Activated CD4-positive, alpha-beta T cell treated with anti-CD3 and anti-CD28 coated beads for 36 hours (primary cell): Measurements from ENCODE around the gene SUV39H2. TPM values are rescaled to one million over a fixed set of nuclear protein-coding genes. Genes with fewer than 3 reads are reported as not detected.
"Not testable (repeated sequence)": the region's sequence is repeated elsewhere in the genome, so short reads cannot be mapped to it uniquely, and the experiment has no call there.

ENCODE experiments used
- ATAC-seq: fragments of 200-7000 bp; cut with Tn5 transposase; one replicate; pipeline ENCODE4 v1.10.0; 2021; ENCODE audit warnings: mild to moderate bottlenecking, moderate library complexity
- CTCF ChIA-PET: fragments of 350-600 bp; sonication (Branson Sonifier 250); formaldehyde crosslinking; loops from one replicate; lab custom pipeline; 2021; ENCODE audit warnings: antibody characterized with exemption; lab: Charles Lee
- POLR2A ChIA-PET: fragments of 350-600 bp; sonication (Branson Sonifier 250); formaldehyde crosslinking; loops from one replicate; lab custom pipeline; 2021; ENCODE audit warnings: antibody characterized with exemption, inconsistent platforms; lab: Charles Lee
- DNase-seq: peaks from one replicate; pipeline ENCODE4 v3.0.0-alpha.2; 2020
- H3K27ac Mint-ChIP-seq: one replicate; pipeline ENCODE4 v1.8.0; 2021; ENCODE audit warnings: mixed read lengths
- H3K27me3 Mint-ChIP-seq: one replicate; pipeline ENCODE4 v1.8.0; 2021; ENCODE audit warnings: mixed read lengths
- H3K36me3 Mint-ChIP-seq: one replicate; pipeline ENCODE4 v1.8.0; 2021; ENCODE audit warnings: low read depth, mixed read lengths
- H3K4me1 Mint-ChIP-seq: one replicate; pipeline ENCODE4 v1.8.0; 2021; ENCODE audit warnings: mixed read lengths
- H3K4me3 Mint-ChIP-seq: one replicate; pipeline ENCODE4 v1.8.0; 2021; ENCODE audit warnings: mild to moderate bottlenecking, moderate library complexity, mixed read lengths
- H3K9me3 Mint-ChIP-seq: one replicate; pipeline ENCODE4 v1.8.0; 2021; ENCODE audit warnings: low read depth, mixed read lengths
- intact Hi-C, 2 experiments: fragments of 100-400 bp; cut with DNase I in 1 of 2; cut with micrococcal nuclease in 1 of 2; formaldehyde crosslinking; loops; one replicate each; pipeline versions ENCODE4 v1.14.2 to v1.15.1; 2022 to 2024; cut with DNase I, micrococcal nuclease
- total RNA-seq, 2 experiments: library from RNA; stranded (reverse); gene quantifications; one replicate each; pipeline ENCODE4 v1.2.3, GENCODE V29; 2021

SUV39H2 gene
- total RNA-seq, 2 experiments from 2014 or later: 42.9 to 51.5 TPM

DNA sequence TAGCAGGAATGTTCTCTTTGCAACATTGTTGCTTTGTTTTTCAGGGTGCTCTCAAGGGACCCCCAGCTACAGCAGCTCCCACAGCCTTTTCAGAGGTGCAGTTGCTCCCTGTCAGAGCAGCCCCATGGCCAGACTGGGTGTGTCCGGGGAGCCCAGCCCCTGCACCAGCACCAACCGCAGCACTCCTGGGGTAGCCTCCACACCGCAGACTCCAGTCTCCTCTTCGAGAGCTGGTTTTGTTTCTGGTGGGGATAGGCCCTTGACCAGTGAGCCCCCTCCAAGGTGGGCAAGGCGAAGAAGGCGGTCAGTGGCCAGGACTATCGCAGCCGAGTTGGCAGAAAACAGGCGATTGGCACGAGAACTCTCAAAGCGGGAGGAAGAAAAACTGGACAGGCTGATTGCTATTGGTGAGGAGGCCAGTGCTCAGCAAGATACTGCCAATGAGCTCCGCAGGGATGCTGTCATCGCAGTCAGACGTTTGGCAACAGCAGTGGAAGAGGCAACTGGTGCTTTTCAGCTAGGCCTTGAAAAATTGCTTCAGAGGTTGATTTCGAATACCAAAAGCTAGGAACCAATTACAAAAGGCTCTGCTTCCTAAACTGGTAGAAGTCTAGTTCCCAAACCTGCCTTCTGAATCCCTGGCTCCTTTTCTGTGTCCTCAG is 35.2 kb upstream of the SUV39H2 start:
- no peak overlapping the region for H3K4me3 Mint-ChIP-seq
- peaks cover 10% of the 10 kb centered on the region for H3K4me1 Mint-ChIP-seq
- no peak overlapping the region for H3K27ac Mint-ChIP-seq
- no peaks in the 10 kb centered on the region for H3K9me3 Mint-ChIP-seq
- no peaks in the 10 kb centered on the region for H3K27me3 Mint-ChIP-seq
- POLR2A ChIA-PET: interaction anchor here (1.3 kb wide), 1 partner anchor 35 kb away, joined by 6 read pairs; the partner anchor contains the start of gene SUV39H2
- peaks cover 51% of the 10 kb centered on the region for H3K36me3 Mint-ChIP-seq
- CTCF ChIA-PET: interaction anchor here (0.7 kb wide), 1 partner anchor 91 kb away, joined by 4 read pairs; no protein-coding TSS in a partner anchor
- no peak for ATAC-seq
- intact Hi-C loops: no loop called here
- DNase-seq: no peak

DNA sequence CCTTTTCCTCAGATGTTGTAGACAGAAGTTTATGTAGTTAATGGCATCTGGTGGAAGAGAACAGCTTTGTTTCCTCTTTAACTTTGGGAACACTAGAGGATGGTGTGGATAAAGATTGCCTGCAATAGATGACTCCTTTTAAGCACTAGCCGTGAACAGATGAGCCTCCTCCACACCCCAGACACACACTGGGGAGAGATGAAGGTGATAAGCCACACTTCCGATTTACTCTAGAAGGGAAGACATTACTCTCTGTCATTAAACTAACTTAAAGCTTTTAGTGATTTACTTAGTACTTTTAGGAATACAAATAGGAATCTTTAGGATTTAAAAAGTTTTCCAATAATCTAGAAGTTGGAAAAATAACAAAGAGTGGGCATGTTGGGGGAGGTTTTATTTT is 33.7 kb upstream of the SUV39H2 start:
- Mint-ChIP-seq H3K27ac (no peak overlapping the region), H3K4me1 (peaks cover 6% of the 10 kb centered on the region), H3K4me3 (no peak overlapping the region), H3K27me3 (no peaks in the 10 kb centered on the region), H3K9me3 (no peaks in the 10 kb centered on the region), H3K36me3 (peaks cover 46% of the 10 kb centered on the region)
- POLR2A ChIA-PET: no interaction called here
- CTCF ChIA-PET: interaction anchor here (0.8 kb wide), 1 partner anchor 41 kb away, joined by 3 read pairs; no protein-coding TSS in a partner anchor
- no peak for DNase-seq
- intact Hi-C loops: no loop called here
- ATAC-seq: no peak

DNA sequence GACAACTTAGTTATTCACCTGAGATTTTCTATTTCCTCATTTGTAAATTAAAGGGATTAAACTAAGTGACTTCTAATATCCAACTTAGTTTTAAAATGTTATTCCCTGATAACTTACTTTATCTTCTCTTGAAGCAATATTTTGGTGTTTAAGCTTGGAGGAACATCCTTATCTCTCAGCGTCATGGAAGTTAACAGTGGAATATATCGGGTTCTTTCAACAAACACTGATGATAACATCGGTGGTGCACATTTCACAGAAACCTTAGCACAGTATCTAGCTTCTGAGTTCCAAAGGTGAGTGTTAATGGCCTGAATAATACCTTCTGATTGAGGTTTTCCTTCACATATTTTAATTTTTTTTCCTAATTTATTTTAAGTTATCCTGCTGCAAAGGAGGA is 26.4 kb upstream of the SUV39H2 start:
- intact Hi-C loops: no loop called here
- ATAC-seq (no peak), DNase-seq (no peak)
- H3K9me3 Mint-ChIP-seq: no peaks in the 10 kb centered on the region
- no peaks in the 10 kb centered on the region for H3K4me1 Mint-ChIP-seq
- no peaks in the 10 kb centered on the region for H3K27me3 Mint-ChIP-seq
- no peak overlapping the region for H3K4me3 Mint-ChIP-seq
- ChIA-PET CTCF (interaction anchor here (0.9 to 1.0 kb wide), 2 partner anchors 11 to 315 kb away, joined by 3 read pairs; no protein-coding TSS in a partner anchor), POLR2A (no interaction called here)
- H3K36me3 Mint-ChIP-seq: peaks cover 17% of the 10 kb centered on the region
- no peak overlapping the region for H3K27ac Mint-ChIP-seq

DNA sequence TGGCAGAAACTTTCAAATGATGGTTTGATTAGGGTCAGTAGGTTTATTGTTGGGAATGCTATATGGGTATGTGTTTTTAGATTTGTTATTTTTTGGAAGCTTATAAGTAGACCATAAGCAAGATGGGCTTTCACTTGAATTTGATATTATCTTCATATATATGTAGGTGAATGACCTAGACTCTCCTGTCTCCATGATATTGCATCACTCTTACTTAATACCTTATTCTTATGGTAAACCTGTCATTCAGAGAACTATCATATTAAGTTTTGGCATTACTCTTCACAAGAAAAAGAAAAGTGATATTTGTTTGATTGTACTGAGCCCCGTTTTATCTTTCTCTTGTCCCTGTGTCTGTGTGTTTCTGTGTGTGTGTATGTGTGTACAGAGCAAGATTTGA is 23.2 kb upstream of the SUV39H2 start:
- no peak overlapping the region for H3K27ac Mint-ChIP-seq
- POLR2A ChIA-PET: interaction anchor here (2.0 kb wide), 1 partner anchor 17 kb away, joined by 5 read pairs; the partner anchor contains the start of genes CDNF, HSPA14 and MSANTD7

DNA sequence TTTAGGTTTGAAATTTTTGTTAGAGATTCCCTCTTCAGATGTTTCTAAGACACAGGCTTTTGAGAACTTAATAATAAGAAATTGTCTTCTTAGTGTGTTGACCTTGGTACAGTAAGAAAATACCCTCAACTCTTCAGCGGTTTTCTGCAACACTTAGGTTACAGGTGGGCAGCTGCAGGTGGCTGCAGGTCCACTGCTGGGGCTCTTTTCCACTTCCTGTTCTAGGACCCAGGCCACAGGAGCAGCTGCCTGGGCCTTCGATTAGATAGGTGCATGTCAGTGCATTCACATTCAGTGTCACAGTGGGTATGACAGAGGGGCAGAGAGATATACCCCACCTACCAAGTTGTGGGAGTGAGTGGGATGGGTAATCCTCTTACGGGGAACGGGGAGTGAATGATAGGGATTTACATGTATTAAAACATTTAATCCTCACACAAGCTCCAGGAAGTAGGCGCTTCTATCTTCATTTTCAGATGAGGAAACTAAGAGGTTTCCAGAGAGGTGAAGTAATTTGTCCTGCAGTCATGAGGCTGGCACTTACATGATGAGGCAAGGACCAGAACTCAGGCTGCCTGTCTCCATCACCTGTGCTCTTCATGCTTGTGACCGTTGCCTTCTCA is 20.2 kb upstream of the SUV39H2 start:
- intact Hi-C loops: no loop called here
- H3K27ac Mint-ChIP-seq: no peak overlapping the region

More for the DNA sequence above, 23.2 kb upstream of the SUV39H2 start:
- CTCF ChIA-PET: no interaction called here
- intact Hi-C loops: no loop called here
- Mint-ChIP-seq H3K9me3 (no peaks in the 10 kb centered on the region), H3K4me3 (no peak overlapping the region), H3K36me3 (peaks cover 28% of the 10 kb centered on the region), H3K4me1 (no peaks in the 10 kb centered on the region), H3K27me3 (no peaks in the 10 kb centered on the region)
- no peak for ATAC-seq
- no peak for DNase-seq

DNA sequence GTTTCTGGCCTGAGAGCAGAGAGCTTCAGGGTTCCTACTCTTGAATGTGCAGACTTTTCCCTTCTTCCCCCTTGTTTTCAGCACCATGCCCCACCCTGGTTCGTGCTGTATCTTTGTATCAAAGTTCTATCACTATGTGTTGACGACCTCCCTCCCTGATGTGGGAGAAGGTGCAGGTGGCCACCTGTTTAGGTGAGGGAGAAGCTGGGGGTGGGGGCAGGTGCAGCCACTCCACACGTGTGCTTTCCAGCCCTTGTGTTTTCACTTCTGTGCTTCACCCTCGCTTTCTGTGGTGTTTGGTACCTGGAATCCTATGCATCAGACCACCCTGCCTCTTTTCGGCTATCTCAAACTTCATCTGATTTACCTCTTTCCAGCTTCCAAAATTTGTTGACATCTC is 19.6 kb upstream of the SUV39H2 start:
- Mint-ChIP-seq H3K9me3 (no peaks in the 10 kb centered on the region), H3K27me3 (no peaks in the 10 kb centered on the region), H3K4me3 (no peak overlapping the region), H3K27ac (no peak overlapping the region), H3K36me3 (peaks cover 38% of the 10 kb centered on the region), H3K4me1 (no peaks in the 10 kb centered on the region)
- ChIA-PET CTCF (interaction anchor here (1.0 to 1.5 kb wide), 3 partner anchors 11 to 94 kb away, joined by 3 to 4 read pairs (median 3); no protein-coding TSS in a partner anchor), POLR2A (no interaction called here)
- intact Hi-C loops: no loop called here
- ATAC-seq (no peak), DNase-seq (no peak)

More for the DNA sequence above, 20.2 kb upstream of the SUV39H2 start:
- ATAC-seq (no peak), DNase-seq (no peak)
- POLR2A ChIA-PET: no interaction called here
- Mint-ChIP-seq H3K9me3 (no peaks in the 10 kb centered on the region), H3K36me3 (peaks cover 33% of the 10 kb centered on the region), H3K4me1 (no peaks in the 10 kb centered on the region), H3K4me3 (no peak overlapping the region), H3K27me3 (no peaks in the 10 kb centered on the region)
- CTCF ChIA-PET: interaction anchor here (1.2 to 1.5 kb wide), 2 partner anchors 13 to 95 kb away, joined by 3 to 4 read pairs; no protein-coding TSS in a partner anchor

DNA sequence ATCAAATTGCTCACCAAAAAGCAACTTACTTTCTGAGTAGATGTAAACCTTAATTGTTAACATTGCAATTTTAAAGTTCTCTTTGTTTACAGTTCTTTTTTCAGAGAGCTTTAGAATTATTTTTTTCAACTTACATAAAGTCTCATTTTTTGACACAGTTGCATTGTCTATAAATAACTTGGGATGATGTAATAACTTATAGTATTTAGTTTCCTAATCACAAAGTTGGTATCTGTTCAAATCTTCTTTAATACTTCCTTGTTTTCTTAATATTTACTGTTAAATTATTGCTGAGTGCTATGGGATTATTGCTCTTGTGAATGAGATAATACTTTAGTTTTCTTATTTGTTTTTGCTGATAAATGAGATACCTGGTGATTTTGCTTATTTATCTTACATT is 18.9 kb upstream of the SUV39H2 start:
- ChIA-PET POLR2A (no interaction called here), CTCF (interaction anchor here (1.0 to 1.5 kb wide), 3 partner anchors 10 to 93 kb away, joined by 3 to 4 read pairs (median 3); no protein-coding TSS in a partner anchor)
- H3K4me1 Mint-ChIP-seq: no peaks in the 10 kb centered on the region
- no peaks in the 10 kb centered on the region for H3K9me3 Mint-ChIP-seq
- no peaks in the 10 kb centered on the region for H3K27me3 Mint-ChIP-seq
- ATAC-seq (no peak), DNase-seq (no peak)
- H3K36me3 Mint-ChIP-seq: peaks cover 37% of the 10 kb centered on the region
- no peak overlapping the region for H3K4me3 Mint-ChIP-seq
- no peak overlapping the region for H3K27ac Mint-ChIP-seq
- intact Hi-C loops: no loop called here

DNA sequence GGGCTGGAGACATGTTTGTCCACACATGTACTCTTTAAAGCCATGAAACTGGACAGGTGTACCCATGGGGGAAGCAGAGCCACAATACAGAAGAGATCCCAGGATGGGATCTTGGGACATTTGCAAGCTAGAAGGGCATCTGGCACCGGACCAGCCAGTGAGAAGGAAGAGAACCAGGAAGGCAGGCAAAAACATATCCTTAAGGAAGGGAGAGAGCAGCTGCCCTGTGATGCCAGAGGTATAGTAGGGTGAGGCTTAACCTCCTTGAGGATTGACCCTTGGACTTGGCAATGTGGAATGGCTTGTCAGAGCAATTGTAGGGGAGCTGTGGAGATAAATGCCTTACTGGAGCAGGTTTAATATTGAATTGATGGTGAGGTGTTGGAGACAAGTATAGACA is 17.9 kb upstream of the SUV39H2 start:
- POLR2A ChIA-PET: interaction anchor here (0.6 kb wide), 1 partner anchor 17 kb away, joined by 3 read pairs; no protein-coding TSS in a partner anchor
- Mint-ChIP-seq H3K9me3 (no peaks in the 10 kb centered on the region), H3K4me3 (no peak overlapping the region), H3K36me3 (peaks cover 44% of the 10 kb centered on the region), H3K27me3 (no peaks in the 10 kb centered on the region), H3K4me1 (no peaks in the 10 kb centered on the region), H3K27ac (no peak overlapping the region)
- no peak for DNase-seq
- intact Hi-C loops: no loop called here
- CTCF ChIA-PET: interaction anchor here (0.5 to 1.0 kb wide), 3 partner anchors 11 to 574 kb away, joined by 3 to 4 read pairs (median 3); no protein-coding TSS in a partner anchor
- ATAC-seq: no peak

DNA sequence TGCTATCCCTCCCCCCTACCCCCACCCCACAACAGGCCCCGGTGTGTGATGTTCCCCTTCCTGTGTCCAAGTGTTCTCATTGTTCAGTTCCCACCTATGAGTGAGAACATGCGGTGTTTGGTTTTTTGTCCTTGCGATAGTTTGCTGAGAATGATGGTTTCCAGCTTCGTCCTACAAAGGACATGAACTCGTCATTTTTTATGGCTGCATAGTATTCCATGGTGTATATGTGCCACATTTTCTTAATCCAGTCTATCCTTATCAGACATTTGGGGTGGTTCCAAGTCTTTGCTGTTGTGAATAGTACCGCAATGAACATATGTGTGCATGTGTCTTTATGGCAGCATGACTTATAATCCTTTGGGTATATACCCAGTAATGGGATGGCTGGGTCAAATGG is 14.2 kb upstream of the SUV39H2 start:
- CTCF ChIA-PET, POLR2A ChIA-PET, H3K27ac Mint-ChIP-seq, H3K4me1 Mint-ChIP-seq, DNase-seq, H3K9me3 Mint-ChIP-seq, H3K27me3 Mint-ChIP-seq, ATAC-seq, intact Hi-C loops, H3K4me3 Mint-ChIP-seq: not testable (repeated sequence)
- peaks cover 42% of the 10 kb centered on the region for H3K36me3 Mint-ChIP-seq

DNA sequence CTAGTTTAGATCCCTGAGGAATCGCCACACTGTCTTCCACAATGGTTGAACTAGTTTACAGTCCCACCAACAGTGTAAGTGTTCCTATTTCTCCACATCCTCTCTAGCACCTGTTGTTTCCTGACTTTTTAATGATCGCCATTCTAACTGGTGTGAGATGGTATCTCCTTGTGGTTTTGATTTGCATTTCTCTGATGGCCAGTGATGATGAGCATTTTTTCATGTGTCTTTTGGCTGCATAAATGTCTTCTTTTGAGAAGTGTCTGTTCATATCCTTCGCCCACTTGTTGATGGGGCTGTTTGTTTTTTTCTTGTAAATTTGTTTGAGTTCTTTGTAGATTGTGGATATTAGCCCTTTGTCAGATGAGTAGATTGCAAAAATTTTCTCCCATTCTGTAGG is 13.8 kb upstream of the SUV39H2 start:
- H3K9me3 Mint-ChIP-seq, intact Hi-C loops, H3K27me3 Mint-ChIP-seq, H3K27ac Mint-ChIP-seq, ATAC-seq, POLR2A ChIA-PET, DNase-seq, H3K4me1 Mint-ChIP-seq, H3K4me3 Mint-ChIP-seq: not testable (repeated sequence)
- CTCF ChIA-PET: interaction anchor here (0.6 kb wide), 1 partner anchor 18 kb away, joined by 5 read pairs; no protein-coding TSS in a partner anchor
- H3K36me3 Mint-ChIP-seq: peaks cover 45% of the 10 kb centered on the region

DNA sequence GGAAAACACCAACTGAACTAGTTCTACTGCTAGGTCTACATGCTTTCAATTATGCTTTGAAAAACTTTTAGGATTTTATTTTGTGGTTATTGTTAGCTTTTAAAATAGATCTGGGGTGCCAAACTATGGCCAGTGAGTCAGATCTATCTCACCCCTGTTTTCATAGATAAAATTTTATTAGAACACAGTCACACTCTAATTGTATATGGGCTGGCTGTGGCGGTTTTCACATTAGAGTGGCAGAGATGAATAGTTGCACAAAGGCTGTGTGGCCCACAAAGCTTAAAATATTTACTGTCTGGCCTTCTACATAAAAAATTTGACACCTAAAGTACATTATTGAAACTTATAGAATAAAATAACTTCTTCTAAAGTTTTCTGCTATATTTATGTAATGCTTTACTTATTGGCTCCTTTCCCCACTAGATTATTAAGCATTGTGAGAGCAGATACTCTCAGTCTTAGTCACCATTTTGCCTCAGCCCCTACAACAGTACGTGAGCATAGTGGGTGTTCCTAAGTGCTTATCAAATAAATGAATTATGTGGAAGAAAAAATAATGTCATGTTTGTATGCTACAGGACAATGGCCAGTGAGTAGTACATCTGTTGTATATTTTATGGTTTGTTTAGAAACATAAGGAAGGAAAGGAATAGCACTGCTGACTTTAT is 5.4 kb upstream of the SUV39H2 start:
- intact Hi-C loops: no loop called here
- DNase-seq: no peak
- no peak overlapping the region for H3K27ac Mint-ChIP-seq
- ChIA-PET POLR2A (interaction anchor here (0.6 kb wide), 1 partner anchor 37 kb away, joined by 5 read pairs; no protein-coding TSS in a partner anchor), CTCF (interaction anchor here (1.2 kb wide), 1 partner anchor 294 kb away, joined by 3 read pairs; no protein-coding TSS in a partner anchor)
- no peaks in the 10 kb centered on the region for H3K27me3 Mint-ChIP-seq
- ATAC-seq: no peak
- no peaks in the 10 kb centered on the region for H3K9me3 Mint-ChIP-seq
- H3K36me3 Mint-ChIP-seq: peaks cover 9% of the 10 kb centered on the region
- H3K4me3 Mint-ChIP-seq: no peak overlapping the region
- H3K4me1 Mint-ChIP-seq: peaks cover 14% of the 10 kb centered on the region
